H1 (cell line): ENCODE measurements around the gene PLAAT2. TPM values are rescaled to one million over a fixed set of nuclear protein-coding genes. Genes with fewer than 3 reads are reported as not detected.

ENCODE experiments used
- CTCF ChIA-PET: fragments of 300-600 bp; sonication (Branson Sonifier 250); formaldehyde crosslinking; loops from one replicate; lab custom pipeline; 2021; ENCODE audit not compliant: partially characterized antibody; lab: Charles Lee
- POLR2A ChIA-PET: fragments of 300-600 bp; sonication (Branson Sonifier 250); formaldehyde crosslinking; loops from one replicate; lab custom pipeline; 2021; ENCODE audit warnings: inconsistent platforms; ENCODE audit not compliant: partially characterized antibody; lab: Charles Lee
- DNase-seq, 2 experiments: peaks; one replicate each; pipeline versions ENCODE4 v3.0.0 to v3.0.0-alpha.2; 2010 to 2022; ENCODE audit warnings: low spot score in 2 of 2, low read depth in 1 of 2, mixed read lengths in 1 of 2
- FAIRE-seq: peaks from 2 replicates; lab custom pipeline; 2011; peaks lifted over from hg19 to GRCh38; lab: Jason Lieb, UNC
- H2AFZ ChIP-seq: 2 replicates; pipeline ENCODE4 v1.8.1; 2012; ENCODE audit warnings: low read length, inconsistent platforms
- H2AK5ac ChIP-seq: 2 replicates; pipeline ENCODE4 v1.6.1; 2013; ENCODE audit warnings: low read depth, low read length
- H2BK120ac ChIP-seq: replicated peaks from 2 replicates; pipeline ENCODE3; 2013; ENCODE audit warnings: low read depth, low read length, inconsistent platforms
- H2BK12ac ChIP-seq: 2 replicates; pipeline ENCODE4 v1.6.1; 2013; ENCODE audit warnings: low read depth, low read length
- H2BK15ac ChIP-seq: 2 replicates; pipeline ENCODE4 v1.6.1; 2013; ENCODE audit warnings: low read length
- H2BK20ac ChIP-seq: 2 replicates; pipeline ENCODE4 v1.6.1; 2013; ENCODE audit warnings: low read length
- H2BK5ac ChIP-seq: 2 replicates; pipeline ENCODE4 v1.6.1; 2013; ENCODE audit warnings: low read depth, low read length
- H3K14ac ChIP-seq: 2 replicates; pipeline ENCODE4 v1.6.1; 2013; ENCODE audit warnings: inconsistent platforms; ENCODE audit not compliant: insufficient read length
- H3K18ac ChIP-seq: 2 replicates; pipeline ENCODE4 v1.6.1; 2013; ENCODE audit warnings: low read length; ENCODE audit errors: extremely low read depth
- H3K23ac ChIP-seq: 2 replicates; pipeline ENCODE4 v1.6.1; 2013; ENCODE audit warnings: inconsistent platforms; ENCODE audit not compliant: insufficient read length
- H3K23me2 ChIP-seq: 2 replicates; pipeline ENCODE4 v1.6.1; 2013; ENCODE audit warnings: low read depth, low read length
- H3K27ac ChIP-seq: 2 replicates; pipeline ENCODE4 v1.6.1; 2011; ENCODE audit warnings: low read depth, low read length, inconsistent platforms
- H3K27me3 ChIP-seq, 4 experiments: replicated peaks in 1 of 4; 1 replicate in 1 of 4; 2 replicates in 3 of 4; pipeline versions ENCODE4 v1.6.1 to v1.8.1; 2011 to 2013; ENCODE audit warnings: low read length in 3 of 4, mild to moderate bottlenecking in 3 of 4, inconsistent platforms in 2 of 4, mixed read lengths in 2 of 4, moderate library complexity in 1 of 4; ENCODE audit not compliant: control insufficient read depth in 3 of 4, insufficient read depth in 3 of 4; ENCODE audit errors: extremely low read depth in 1 of 4
- H3K36me3 ChIP-seq, 4 experiments: 2 replicates each; pipeline versions ENCODE4 v1.6.1 to v1.8.1; 2011 to 2013; ENCODE audit warnings: mild to moderate bottlenecking in 4 of 4, low read length in 3 of 4, moderate library complexity in 2 of 4, control low read depth in 1 of 4, inconsistent platforms in 1 of 4; ENCODE audit not compliant: insufficient read depth in 4 of 4, control insufficient read depth in 2 of 4
- H3K4ac ChIP-seq: replicated peaks from 2 replicates; pipeline ENCODE3; 2013; ENCODE audit warnings: low read length, low read depth, mixed read lengths, inconsistent platforms; ENCODE audit not compliant: insufficient read length
- H3K4me1 ChIP-seq, 4 experiments: replicated peaks in 1 of 4; 1 replicate in 1 of 4; 2 replicates in 3 of 4; pipeline versions ENCODE4 v1.6.1 to v1.8.1; 2011 to 2013; ENCODE audit warnings: low read length in 3 of 4, inconsistent platforms in 2 of 4, mixed read lengths in 1 of 4; ENCODE audit not compliant: insufficient read depth in 4 of 4, control insufficient read depth in 3 of 4
- H3K4me2 ChIP-seq, 2 experiments: 2 replicates each; pipeline versions ENCODE4 v1.6.1 to v1.8.1; 2011 to 2013; ENCODE audit warnings: low read depth in 2 of 2, low read length in 2 of 2, control low read depth in 1 of 2, inconsistent platforms in 1 of 2, mild to moderate bottlenecking in 1 of 2; ENCODE audit not compliant: insufficient read depth in 1 of 2
- H3K4me3 ChIP-seq, 4 experiments: fragments of 200-600, 300-600 bp in 1 of 4; sonication (generic), shearing (Covaris generic), sonication (Bioruptor Twin) in 1 of 4; 2 replicates each; pipeline versions ENCODE4 v1.5.1 to v1.8.1; 2011 to 2016; ENCODE audit warnings: low read length in 4 of 4, low read depth in 3 of 4, control low read depth in 2 of 4, inconsistent platforms in 2 of 4, mild to moderate bottlenecking in 2 of 4, mixed read lengths in 1 of 4, moderate library complexity in 1 of 4; ENCODE audit not compliant: insufficient read depth in 2 of 4; ENCODE audit errors: extremely low read depth in 1 of 4
- H3K56ac ChIP-seq: replicated peaks from 2 replicates; pipeline ENCODE3; 2013; ENCODE audit warnings: low read depth, mild to moderate bottlenecking, mixed read lengths, low read length, inconsistent platforms; ENCODE audit not compliant: insufficient read length
- H3K79me1 ChIP-seq: 2 replicates; pipeline ENCODE4 v1.6.1; 2013; ENCODE audit warnings: low read depth, low read length, control low read depth
- H3K79me2 ChIP-seq, 2 experiments: 2 replicates each; pipeline versions ENCODE4 v1.6.1 to v1.8.1; 2012 to 2013; ENCODE audit warnings: low read length in 2 of 2, mild to moderate bottlenecking in 2 of 2, inconsistent platforms in 1 of 2; ENCODE audit not compliant: insufficient read depth in 2 of 2, control insufficient read depth in 1 of 2
- H3K9ac ChIP-seq, 4 experiments: replicated peaks in 1 of 4; 1 replicate in 1 of 4; 2 replicates in 3 of 4; pipeline versions ENCODE4 v1.6.1 to v1.8.1; 2011 to 2013; ENCODE audit warnings: low read depth in 3 of 4, low read length in 3 of 4, control low read depth in 2 of 4, mild to moderate bottlenecking in 2 of 4, moderate library complexity in 2 of 4, inconsistent platforms in 1 of 4; ENCODE audit errors: extremely low read depth in 1 of 4
- H3K9me3 ChIP-seq, 2 experiments: 2 replicates each; pipeline versions ENCODE4 v1.6.1 to v1.8.1; 2012 to 2013; ENCODE audit warnings: mild to moderate bottlenecking in 2 of 2, moderate library complexity in 2 of 2, control low read depth in 1 of 2, inconsistent platforms in 1 of 2, low read depth in 1 of 2, low read length in 1 of 2, mixed read lengths in 1 of 2; ENCODE audit not compliant: insufficient read depth in 2 of 2
- H4K20me1 ChIP-seq, 2 experiments: replicated peaks in 1 of 2; 2 replicates each; pipeline versions ENCODE3 to v1.8.1; 2011 to 2013; ENCODE audit warnings: inconsistent platforms in 2 of 2, low read length in 2 of 2, mild to moderate bottlenecking in 1 of 2; ENCODE audit not compliant: insufficient read depth in 2 of 2, control insufficient read depth in 1 of 2
- H4K5ac ChIP-seq: 2 replicates; pipeline ENCODE4 v1.6.1; 2013; ENCODE audit warnings: low read length, low read depth, mixed read lengths, inconsistent platforms; ENCODE audit not compliant: insufficient read length
- H4K8ac ChIP-seq: 2 replicates; pipeline ENCODE4 v1.8.0; 2013; ENCODE audit warnings: mild to moderate bottlenecking, moderate library complexity, low read length, inconsistent platforms; ENCODE audit not compliant: insufficient read depth; ENCODE audit errors: extremely low read depth
- H4K91ac ChIP-seq: replicated peaks from 2 replicates; pipeline ENCODE3; 2013; ENCODE audit warnings: low read length, mixed read lengths, inconsistent platforms; ENCODE audit not compliant: insufficient read length
- EZH2 ChIP-seq: fragments of 200-600 bp; sonication (generic); IDR thresholded peaks from 2 replicates; pipeline ENCODE4 v1.7.1; 2012; ENCODE audit warnings: low read depth, mild to moderate bottlenecking, moderate library complexity, low read length, inconsistent platforms; ENCODE audit not compliant: severe bottlenecking
- WGBS, 2 experiments: shearing (Covaris generic) in 1 of 2; methylation state at CpG; one replicate each; pipeline versions ENCODE4 v1.1.6 to v1.1.7; 2013 to 2015; ENCODE audit warnings: low lambda C conversion rate in 2 of 2, mixed read lengths in 2 of 2, inconsistent platforms in 1 of 2, low coverage in 1 of 2, missing lambda C conversion rate in 1 of 2; ENCODE audit not compliant: insufficient replicate concordance in 2 of 2, insufficient coverage in 1 of 2, insufficient read length in 1 of 2; ENCODE audit errors: extremely low coverage in 1 of 2, missing lambda C conversion rate in 1 of 2; 5-methylcytosine and 5-hydroxymethylcytosine counted together
- polyA plus RNA-seq, 7 experiments: library from polyadenylated mRNA; depleted of rRNA in 3 of 7; stranded (reverse) in 5 of 7; unstranded in 2 of 7; fragments of >200 nt in 5 of 7; fragments of 200-250 nt in 2 of 7; gene quantifications; 1 replicate in 5 of 7; 2 replicates in 1 of 7; 4 replicates in 1 of 7; pipeline versions ENCODE4 v1.2.1 to v1.2.3, GENCODE V29; 2011 to 2013; ENCODE audit warnings: missing spikeins in 2 of 7, mixed read lengths in 2 of 7
- total RNA-seq: library from RNA; stranded (reverse); fragmentation: NEBNext Ultra II Directional; extraction: Animal tissue kit (Norgen Biotek cat#: 25700); gene quantifications from 2 replicates; pipeline ENCODE4 v1.2.1, GENCODE V29; 2021
- TF ChIP-seq, protein P1 (sequence below): IDR thresholded peaks from 2 replicates; pipeline ENCODE4 v1.6.1; 2012; ENCODE audit warnings: inconsistent platforms

Gene PLAAT2
- total and polyA plus RNA-seq, 2 of the 8 experiments (the other 6 are each of a cell fraction or from before 2014, with no cell fraction given), result 0.39 TPM; not detected in 1

DNA sequence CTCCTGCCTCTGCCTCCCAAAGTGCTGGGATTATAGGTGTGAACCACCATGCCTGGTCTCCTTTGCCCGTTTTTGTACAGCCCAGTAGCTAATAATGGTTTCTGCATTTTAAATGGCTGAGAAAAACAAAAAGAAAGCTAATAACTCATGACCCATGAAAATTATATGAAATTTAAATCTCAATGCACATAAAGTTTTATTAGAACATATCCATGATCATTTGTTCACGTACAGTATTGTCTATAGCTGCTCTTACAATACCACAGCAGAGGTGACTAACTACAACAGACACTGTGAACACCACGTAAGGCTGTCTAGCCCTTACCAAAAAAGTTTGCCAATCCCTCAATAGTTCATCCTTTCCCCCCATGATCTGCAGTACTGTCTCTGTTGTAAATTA lies 6.4 kb upstream of the PLAAT2 start:
- ChIA-PET CTCF (no interaction called here), POLR2A (interaction anchor here (0.7 kb wide), 1 partner anchor 13 kb away, joined by 3 read pairs; no protein-coding TSS in a partner anchor)
- H3K4me3 ChIP-seq, result no peak overlapping the region
- H2AFZ ChIP-seq, result no peak overlapping the region
- no peak overlapping the region for H3K14ac ChIP-seq
- no peak overlapping the region for H3K4me2 ChIP-seq
- no peak overlapping the region for H2BK20ac ChIP-seq
- no peaks in the 10 kb centered on the region; the same call in 1 of the 2 replicates for H3K23me2 ChIP-seq
- H3K23ac ChIP-seq, result no peak overlapping the region
- no peak overlapping the region for H3K4ac ChIP-seq
- no peak overlapping the region for H2AK5ac ChIP-seq
- H4K8ac ChIP-seq, result no peak overlapping the region
- H4K20me1 ChIP-seq, result no peaks in the 10 kb centered on the region
- no peak overlapping the region for H3K56ac ChIP-seq
- WGBS, 2 experiments, result 92% methylated on average over 3 of the region's 3 CpGs; no CpG with 5 or more reads in 1 of the 2 experiments
- H2BK5ac ChIP-seq, result no peak overlapping the region
- no peak for DNase-seq
- no peaks in the 10 kb centered on the region for H3K9me3 ChIP-seq
- H3K9ac ChIP-seq, result no peak overlapping the region
- no peaks in the 10 kb centered on the region for H3K79me1 ChIP-seq
- H2BK120ac ChIP-seq, result no peak overlapping the region
- FAIRE-seq, result no peak
- no peak overlapping the region for H4K91ac ChIP-seq
- H3K27ac ChIP-seq, result no peak overlapping the region
- no peaks in the 10 kb centered on the region for H3K27me3 ChIP-seq
- peaks cover under 1 to 10% (median 7%) of the 10 kb centered on the region in 4 experiments; a peak in 5 of 8 replicates for H3K36me3 ChIP-seq
- H3K79me2 ChIP-seq, result no peaks in the 10 kb centered on the region
- H2BK12ac ChIP-seq, result no peak overlapping the region
- no peak overlapping the region for H4K5ac ChIP-seq
- H2BK15ac ChIP-seq, result no peak overlapping the region
- peaks cover 0 to 5% (median 3%) of the 10 kb centered on the region in 4 experiments; a peak in 3 of 7 replicates for H3K4me1 ChIP-seq
- TF ChIP-seq, protein P1, sequence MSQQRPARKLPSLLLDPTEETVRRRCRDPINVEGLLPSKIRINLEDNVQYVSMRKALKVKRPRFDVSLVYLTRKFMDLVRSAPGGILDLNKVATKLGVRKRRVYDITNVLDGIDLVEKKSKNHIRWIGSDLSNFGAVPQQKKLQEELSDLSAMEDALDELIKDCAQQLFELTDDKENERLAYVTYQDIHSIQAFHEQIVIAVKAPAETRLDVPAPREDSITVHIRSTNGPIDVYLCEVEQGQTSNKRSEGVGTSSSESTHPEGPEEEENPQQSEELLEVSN, result no peak
- no peak for TF ChIP-seq EZH2
- H3K18ac ChIP-seq, result no peak overlapping the region
